ENCODE measurements around the gene CBLIF. TPM values are rescaled to one million over a fixed set of nuclear protein-coding genes. Genes with fewer than 3 reads are reported as not detected.
"Not testable (repeated sequence)": the region's sequence is repeated elsewhere in the genome, so short reads cannot be mapped to it uniquely, and the experiment has no call there.

The CBLIF gene
- total RNA-seq: under 1 TPM in 1 of 2 donors, not detected in 1; 0.37 TPM
- polyA plus RNA-seq (ENCODE audit: insufficient read depth, low read depth, low replicate concordance): 0.54 TPM
- long read RNA-seq, donor 1: 0 reads
- long read RNA-seq, donor 2: 0 reads

DNA sequence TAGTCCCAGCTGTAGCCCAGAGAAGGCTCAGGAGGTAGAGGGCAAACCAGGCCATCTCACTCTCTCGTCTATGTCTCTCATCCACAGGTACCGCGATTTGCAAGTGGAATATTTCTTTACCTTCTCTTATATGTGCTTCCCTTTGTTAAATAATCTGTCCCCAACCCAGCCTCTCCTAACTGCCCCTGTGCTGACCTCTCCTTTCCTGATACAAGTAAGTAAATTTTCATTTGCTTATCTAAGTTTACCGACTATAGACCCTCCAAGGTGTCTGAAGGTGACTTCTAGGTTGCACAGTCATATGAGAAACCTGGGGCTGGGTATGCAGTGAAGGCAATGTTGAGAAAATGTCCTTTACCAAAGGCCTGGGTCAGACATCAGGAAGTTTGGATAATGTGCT is at the start of gene CBLIF:
Gene CBLIF (minus strand): TSS at position 101 of the 400 bp plus-strand sequence. CDS start 46 bp downstream, at position 55.
- no peaks in the 10 kb centered on the region for H3K9me3 ChIP-seq
- no peaks in the 10 kb centered on the region for H3K4me1 ChIP-seq
- no peak within 1 kb of the TSS for H3K4me3 ChIP-seq
- no peaks in the 10 kb centered on the region for H3K27me3 ChIP-seq
- no peak for TF ChIP-seq POLR2A (IDR thresholded peaks at IDR 0.05)
- no peaks in the 10 kb centered on the region for H3K36me3 ChIP-seq (ENCODE audit: low read depth, missing control alignments)
- no peak for DNase-seq
- 76 to 82% methylated on average over 4 of the region's 4 CpGs for WGBS, 2 donors
- no peak within 1 kb of the TSS for H3K27ac ChIP-seq
- intact Hi-C loops (cut with DNase I; ENCODE audit: low total_unique reads): no loop called here

DNA sequence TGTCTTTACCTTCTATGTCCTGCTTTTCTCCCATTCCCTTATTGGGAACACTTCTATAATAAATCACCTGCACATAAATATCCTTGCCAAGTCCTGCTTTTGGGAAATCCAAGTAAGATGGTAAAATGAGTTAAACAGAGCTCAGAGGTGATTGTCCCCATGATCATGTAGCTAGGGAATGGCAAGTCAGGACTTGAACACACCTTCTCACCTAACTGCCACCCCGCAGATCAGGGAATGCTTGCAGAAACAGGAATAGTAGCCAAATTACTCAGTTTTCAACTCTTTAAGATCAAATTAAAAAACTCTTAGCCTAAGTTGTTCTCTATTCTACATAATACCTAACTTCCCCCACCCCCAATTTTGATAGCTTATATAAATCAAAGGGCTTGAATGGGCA is 49.3 kb upstream of the CBLIF start:
- Histone ChIP-seq H3K27ac (no peak overlapping the region), H3K4me3 (no peak overlapping the region), H3K4me1 (no peaks in the 10 kb centered on the region), H3K27me3 (no peaks in the 10 kb centered on the region), H3K36me3 (ENCODE audit: low read depth, missing control alignments) (no peaks in the 10 kb centered on the region), H3K9me3 (no peaks in the 10 kb centered on the region)
- DNase-seq: no peak
- intact Hi-C loops (cut with DNase I; ENCODE audit: low total_unique reads): no loop called here
- 90 to 100% methylated on average over 1 of the region's 1 CpG for WGBS, 2 donors
- TF ChIP-seq, protein P1, sequence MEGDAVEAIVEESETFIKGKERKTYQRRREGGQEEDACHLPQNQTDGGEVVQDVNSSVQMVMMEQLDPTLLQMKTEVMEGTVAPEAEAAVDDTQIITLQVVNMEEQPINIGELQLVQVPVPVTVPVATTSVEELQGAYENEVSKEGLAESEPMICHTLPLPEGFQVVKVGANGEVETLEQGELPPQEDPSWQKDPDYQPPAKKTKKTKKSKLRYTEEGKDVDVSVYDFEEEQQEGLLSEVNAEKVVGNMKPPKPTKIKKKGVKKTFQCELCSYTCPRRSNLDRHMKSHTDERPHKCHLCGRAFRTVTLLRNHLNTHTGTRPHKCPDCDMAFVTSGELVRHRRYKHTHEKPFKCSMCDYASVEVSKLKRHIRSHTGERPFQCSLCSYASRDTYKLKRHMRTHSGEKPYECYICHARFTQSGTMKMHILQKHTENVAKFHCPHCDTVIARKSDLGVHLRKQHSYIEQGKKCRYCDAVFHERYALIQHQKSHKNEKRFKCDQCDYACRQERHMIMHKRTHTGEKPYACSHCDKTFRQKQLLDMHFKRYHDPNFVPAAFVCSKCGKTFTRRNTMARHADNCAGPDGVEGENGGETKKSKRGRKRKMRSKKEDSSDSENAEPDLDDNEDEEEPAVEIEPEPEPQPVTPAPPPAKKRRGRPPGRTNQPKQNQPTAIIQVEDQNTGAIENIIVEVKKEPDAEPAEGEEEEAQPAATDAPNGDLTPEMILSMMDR (IDR thresholded peaks at IDR 0.05): no peak
- TF ChIP-seq POLR2A (IDR thresholded peaks at IDR 0.05): no peak

DNA sequence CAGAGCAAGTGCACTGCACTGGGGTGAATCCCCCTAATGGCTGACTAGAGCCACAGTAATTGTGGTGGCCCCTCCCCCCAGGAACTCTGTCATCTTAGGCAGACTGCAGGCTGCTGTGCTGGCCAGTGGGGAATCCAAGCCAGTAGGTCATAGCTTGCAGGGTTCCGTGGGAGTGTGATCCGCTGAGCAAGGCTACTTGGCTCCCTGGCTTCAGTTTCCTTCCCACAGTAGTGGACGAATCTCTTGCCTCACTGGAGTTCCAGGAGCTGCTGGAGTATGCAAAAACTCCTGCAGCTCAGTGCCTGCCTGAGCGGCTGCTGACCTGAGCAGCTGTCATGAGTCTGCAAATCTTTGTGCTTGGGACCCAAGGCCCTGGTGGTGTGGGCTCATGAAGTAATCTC is 46.5 kb upstream of the CBLIF start:
- H3K36me3 ChIP-seq (ENCODE audit: low read depth, missing control alignments): no peaks in the 10 kb centered on the region
- peak; percentile 51 for DNase-seq
- H3K4me1 ChIP-seq: no peaks in the 10 kb centered on the region
- 25% methylated on average over 4 of the region's 4 CpGs for WGBS, 2 donors
- H3K4me3 ChIP-seq: no peak overlapping the region
- H3K9me3 ChIP-seq: no peaks in the 10 kb centered on the region
- H3K27me3 ChIP-seq: no peaks in the 10 kb centered on the region
- no peak overlapping the region for H3K27ac ChIP-seq
- intact Hi-C loops (cut with DNase I; ENCODE audit: low total_unique reads): no loop called here
- TF ChIP-seq, protein P1 (IDR thresholded peaks at IDR 0.05): no peak
- no peak for TF ChIP-seq POLR2A (IDR thresholded peaks at IDR 0.05)

DNA sequence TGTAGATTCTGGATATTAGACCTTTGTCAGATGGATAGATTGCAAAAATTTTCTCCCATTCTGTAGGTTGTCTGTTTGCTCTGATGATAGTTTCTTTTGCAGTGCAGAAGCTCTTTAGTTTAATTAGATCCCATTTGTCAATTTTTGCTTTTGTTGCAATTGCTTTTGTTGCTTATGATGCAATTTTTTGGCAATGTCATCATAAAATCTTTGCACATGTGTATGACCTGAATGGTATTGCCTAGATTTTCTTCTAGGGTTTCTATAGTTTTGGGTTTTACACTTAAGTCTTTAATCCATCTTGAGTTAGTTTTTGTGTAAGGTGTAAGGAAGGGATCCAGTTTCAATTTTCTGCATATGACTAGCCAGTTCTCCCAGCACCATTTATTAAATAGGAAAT is 41.9 kb upstream of the CBLIF start:
- H3K27me3 ChIP-seq; H3K9me3 ChIP-seq; intact Hi-C loops (cut with DNase I; ENCODE audit: low total_unique reads); H3K4me3 ChIP-seq; H3K4me1 ChIP-seq; H3K27ac ChIP-seq; H3K36me3 ChIP-seq (ENCODE audit: low read depth, missing control alignments); DNase-seq: not testable (repeated sequence)

DNA sequence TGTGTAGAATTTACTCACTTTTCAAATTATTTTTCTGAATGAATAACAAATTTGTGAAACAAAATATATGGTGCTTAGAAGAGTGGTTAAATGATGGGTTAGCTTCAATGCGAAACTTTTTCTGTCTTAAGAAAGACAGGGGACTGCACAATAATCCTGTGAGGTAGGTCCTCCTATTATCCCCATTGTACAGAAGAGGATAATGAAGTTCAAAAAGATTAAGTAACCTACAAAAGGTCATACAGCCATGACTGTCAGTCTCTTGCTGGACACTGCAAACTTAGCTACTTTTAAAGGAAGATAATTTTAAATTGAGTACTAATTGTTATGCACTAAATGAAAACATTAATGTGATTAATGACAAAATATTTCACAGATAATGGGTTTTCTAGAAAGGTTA is 38.3 kb upstream of the CBLIF start:
- Histone ChIP-seq H3K27me3 (no peaks in the 10 kb centered on the region), H3K36me3 (ENCODE audit: low read depth, missing control alignments) (no peaks in the 10 kb centered on the region), H3K4me3 (no peak overlapping the region), H3K4me1 (no peaks in the 10 kb centered on the region), H3K9me3 (no peaks in the 10 kb centered on the region), H3K27ac (no peak overlapping the region)
- intact Hi-C loops (cut with DNase I; ENCODE audit: low total_unique reads): no loop called here
- 85 to 96% methylated on average over 1 of the region's 1 CpG for WGBS, 2 donors
- TF ChIP-seq POLR2A (IDR thresholded peaks at IDR 0.05): no peak
- TF ChIP-seq, protein P1 (IDR thresholded peaks at IDR 0.05): no peak
- DNase-seq: no peak

DNA sequence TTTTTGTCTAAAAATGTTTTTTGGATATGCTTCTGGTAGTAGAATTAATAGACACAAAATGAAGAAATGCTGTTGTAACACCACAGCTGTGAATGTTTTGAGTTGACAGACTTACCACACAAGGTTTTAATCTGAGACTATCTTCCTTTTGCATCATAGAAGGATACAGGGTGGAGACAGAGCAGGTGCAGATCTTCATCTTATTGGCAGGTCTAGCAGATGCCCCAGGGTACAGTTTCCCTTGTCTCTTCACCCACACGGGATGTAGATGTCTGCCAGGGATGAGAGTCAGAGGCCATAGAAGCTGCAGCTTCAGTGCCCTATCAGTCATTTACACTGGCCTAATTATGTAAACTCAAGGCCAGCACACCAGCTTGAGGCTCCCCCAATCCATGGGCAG is 34.3 kb upstream of the CBLIF start:
- no peak overlapping the region for H3K27ac ChIP-seq

More for the DNA sequence above, 34.3 kb upstream of the CBLIF start:
- Histone ChIP-seq H3K27me3 (no peaks in the 10 kb centered on the region), H3K36me3 (ENCODE audit: low read depth, missing control alignments) (no peaks in the 10 kb centered on the region), H3K9me3 (no peaks in the 10 kb centered on the region), H3K4me1 (no peaks in the 10 kb centered on the region), H3K4me3 (no peak overlapping the region)
- intact Hi-C loops (cut with DNase I; ENCODE audit: low total_unique reads): no loop called here
- no peak for DNase-seq
- 8 to 33% methylated on average over 1 of the region's 1 CpG for WGBS, 2 donors
- TF ChIP-seq POLR2A (IDR thresholded peaks at IDR 0.05): no peak
- TF ChIP-seq, protein P1 (IDR thresholded peaks at IDR 0.05): no peak

Measured in testis (tissue), 5 donors.